CD4-positive, alpha-beta T cell treated with Interleukin-6 for 4 hours (primary cell): ENCODE results near the gene MT1E.
A peak's percentile ranks its signal among the peaks of the same experiment; 100 is the strongest.
"Not testable (repeated sequence)": the region's sequence is repeated elsewhere in the genome, so short reads cannot be mapped to it uniquely, and the experiment has no call there.

Source experiments
- DNase-seq: peaks from one replicate; pipeline ENCODE4 v3.0.0-alpha.2; 2020; ENCODE audit warnings: mixed read lengths

The MT1E gene

GRCh38 chr16:56647641-56648431, 22.3 kb downstream of the MT1E start:
- no peak for DNase-seq

- no peak for DNase-seq
Measured at GRCh38 chr16:56649271-56649670, 23.7 kb downstream of the MT1E start.

- DNase-seq, result no peak
Measured at GRCh38 chr16:56649820-56650219, 24.2 kb downstream of the MT1E start.

- DNase-seq, result no peak
Measured at GRCh38 chr16:56651586-56651985, 26.0 kb downstream of the MT1E start, which contains the start of gene MT1B. Gene MT1B (plus strand): TSS chr16:56651886. CDS start chr16:56651954, 68 bp downstream.

- DNase-seq, result no peak
Measured at GRCh38 chr16:56652600-56652999, 27.0 kb downstream of the MT1E start.

- DNase-seq, result no peak
Measured at GRCh38 chr16:56653218-56653617, 27.6 kb downstream of the MT1E start.

GRCh38 chr16:56657555-56658326, 32.2 kb downstream of the MT1E start, which contains the start of gene MT1F:
Gene MT1F (plus strand): TSS chr16:56657959. CDS start chr16:56658059, 100 bp downstream.
- peak; percentile 88 for DNase-seq

- DNase-seq, result no peak
Measured at GRCh38 chr16:56658327-56658875, 32.8 kb downstream of the MT1E start.

GRCh38 chr16:56662357-56663354, 37.1 kb downstream of the MT1E start:
- DNase-seq, result peak; percentile 52

- DNase-seq, result no peak
Measured at GRCh38 chr16:56664506-56664905, 38.9 kb downstream of the MT1E start.

GRCh38 chr16:56665286-56666261, 40.0 kb downstream of the MT1E start:
- DNase-seq, result not testable (repeated sequence)

- peak; percentile 23 for DNase-seq
Measured at GRCh38 chr16:56667581-56668571, 42.3 kb downstream of the MT1E start, which contains the start of gene MT1G. Gene MT1G (minus strand): TSS chr16:56668065. CDS start chr16:56667993, 72 bp downstream.

- DNase-seq, result no peak
Measured at GRCh38 chr16:56669005-56669839, 43.6 kb downstream of the MT1E start, which contains the start of gene MT1H. Gene MT1H (plus strand): TSS chr16:56669814. CDS start chr16:56669885, 71 bp downstream.

- DNase-seq, result no peak
Measured at GRCh38 chr16:56669840-56670619, 44.4 kb downstream of the MT1E start.

- DNase-seq, result no peak
Measured at GRCh38 chr16:56670620-56670934, 45.0 kb downstream of the MT1E start.

GRCh38 chr16:56671691-56672090, 46.1 kb downstream of the MT1E start:
- DNase-seq, result not testable (repeated sequence)

- DNase-seq, result not testable (repeated sequence)
Measured at GRCh38 chr16:56672171-56672570, 46.6 kb downstream of the MT1E start.
